RWPE2 (cell line): ENCODE results near the gene TEX19.

Experiments
- ATAC-seq: fragments of 200-7000 bp; cut with Tn5 transposase; 3 replicates; pipeline ENCODE4 v1.9.1; 2021; ENCODE audit warnings: low read depth
- DNase-seq: peaks from one replicate; pipeline ENCODE4 v3.0.0-alpha.2; 2020; ENCODE audit warnings: low spot score
- H3K27ac ChIP-seq: fragments of 450-650 bp; 2 replicates; pipeline ENCODE4 v1.5.1; 2017; ENCODE audit warnings: mild to moderate bottlenecking; ENCODE audit not compliant: poor library complexity, severe bottlenecking
- H3K27me3 ChIP-seq: fragments of 250-450 bp; sonication (Bioruptor Pico); 2 replicates; pipeline ENCODE4 v1.5.1; 2021; ENCODE audit warnings: mild to moderate bottlenecking, moderate library complexity; ENCODE audit not compliant: insufficient read depth, poor library complexity, severe bottlenecking
- H3K36me3 ChIP-seq: fragments of 250-450 bp; sonication (Bioruptor Pico); 2 replicates; pipeline ENCODE4 v1.5.1; 2020; ENCODE audit warnings: low read depth, mild to moderate bottlenecking, moderate library complexity
- H3K4me1 ChIP-seq: fragments of 250-450 bp; sonication (Bioruptor Pico); 2 replicates; pipeline ENCODE4 v1.5.1; 2021; ENCODE audit warnings: mild to moderate bottlenecking, moderate library complexity; ENCODE audit not compliant: insufficient read depth, poor library complexity, severe bottlenecking
- H3K4me3 ChIP-seq: fragments of 250-450 bp; sonication (Bioruptor Pico); 2 replicates; pipeline ENCODE4 v1.5.1; 2021; ENCODE audit warnings: mild to moderate bottlenecking, moderate library complexity; ENCODE audit not compliant: severe bottlenecking
- H3K9me3 ChIP-seq: fragments of 250-450 bp; sonication (Bioruptor Pico); 2 replicates; pipeline ENCODE4 v1.5.1; 2021; ENCODE audit warnings: mild to moderate bottlenecking, moderate library complexity; ENCODE audit not compliant: severe bottlenecking
- TF ChIP-seq, protein P1 (sequence below): fragments of 450-650 bp; IDR thresholded peaks from one replicate; pipeline ENCODE4 v1.5.1; 2017; ENCODE audit warnings: mild to moderate bottlenecking, moderate library complexity; ENCODE audit not compliant: poor library complexity, severe bottlenecking

TEX19 gene

DNA sequence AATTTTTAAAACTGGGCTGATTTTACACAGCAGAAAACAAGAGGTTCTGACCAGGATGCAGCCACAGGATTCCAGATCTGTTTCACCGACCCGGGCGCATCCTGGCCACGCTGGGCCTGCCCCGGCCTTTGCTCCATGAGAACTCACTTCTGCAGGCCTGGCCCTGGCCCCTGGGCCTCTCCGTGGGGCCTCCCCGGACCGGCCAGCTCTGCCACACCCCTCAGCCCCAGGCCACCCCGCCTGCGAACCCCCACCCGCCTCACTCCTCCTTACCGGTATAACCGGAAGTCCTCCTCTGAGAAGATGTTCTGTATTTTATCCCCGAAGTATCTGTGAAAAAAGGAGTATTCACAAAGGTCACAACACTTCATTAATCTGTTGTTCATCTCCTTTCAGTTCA is 46.0 kb downstream of the TEX19 start:
- no peaks in the 10 kb centered on the region for H3K27me3 ChIP-seq
- peaks cover 17% of the 10 kb centered on the region for H3K36me3 ChIP-seq
- no peak for ATAC-seq
- no peak overlapping the region for H3K4me3 ChIP-seq
- DNase-seq = no peak
- TF ChIP-seq, protein P1, sequence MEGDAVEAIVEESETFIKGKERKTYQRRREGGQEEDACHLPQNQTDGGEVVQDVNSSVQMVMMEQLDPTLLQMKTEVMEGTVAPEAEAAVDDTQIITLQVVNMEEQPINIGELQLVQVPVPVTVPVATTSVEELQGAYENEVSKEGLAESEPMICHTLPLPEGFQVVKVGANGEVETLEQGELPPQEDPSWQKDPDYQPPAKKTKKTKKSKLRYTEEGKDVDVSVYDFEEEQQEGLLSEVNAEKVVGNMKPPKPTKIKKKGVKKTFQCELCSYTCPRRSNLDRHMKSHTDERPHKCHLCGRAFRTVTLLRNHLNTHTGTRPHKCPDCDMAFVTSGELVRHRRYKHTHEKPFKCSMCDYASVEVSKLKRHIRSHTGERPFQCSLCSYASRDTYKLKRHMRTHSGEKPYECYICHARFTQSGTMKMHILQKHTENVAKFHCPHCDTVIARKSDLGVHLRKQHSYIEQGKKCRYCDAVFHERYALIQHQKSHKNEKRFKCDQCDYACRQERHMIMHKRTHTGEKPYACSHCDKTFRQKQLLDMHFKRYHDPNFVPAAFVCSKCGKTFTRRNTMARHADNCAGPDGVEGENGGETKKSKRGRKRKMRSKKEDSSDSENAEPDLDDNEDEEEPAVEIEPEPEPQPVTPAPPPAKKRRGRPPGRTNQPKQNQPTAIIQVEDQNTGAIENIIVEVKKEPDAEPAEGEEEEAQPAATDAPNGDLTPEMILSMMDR = no peak
- H3K27ac ChIP-seq = no peak overlapping the region
- no peaks in the 10 kb centered on the region for H3K4me1 ChIP-seq
- no peaks in the 10 kb centered on the region for H3K9me3 ChIP-seq

DNA sequence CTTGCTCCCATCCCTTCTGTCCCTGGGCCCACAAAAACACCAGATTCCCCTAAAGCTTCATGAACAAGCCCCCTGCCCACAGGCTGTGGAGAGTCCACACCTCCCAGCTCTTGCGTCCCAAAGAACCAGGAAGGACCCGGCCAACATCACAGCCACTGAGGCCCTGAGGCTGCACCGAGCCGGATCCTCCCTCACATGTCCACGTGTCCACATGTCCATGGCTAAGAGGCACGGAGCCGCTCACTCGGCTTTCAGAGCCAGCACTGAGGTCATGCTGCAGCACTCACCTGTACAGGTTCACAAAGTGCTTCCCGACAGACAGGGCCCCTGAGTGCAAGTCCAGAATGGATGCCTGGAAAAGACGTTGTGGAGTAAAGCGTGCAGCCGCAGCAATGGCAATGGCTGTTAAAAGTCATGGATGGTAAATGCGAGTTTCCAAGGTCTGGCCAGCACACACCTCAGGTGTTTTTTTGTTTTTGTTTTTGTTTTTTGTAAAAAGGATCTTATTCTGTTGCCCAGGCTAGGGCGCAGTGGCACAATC is 47.2 kb downstream of the TEX19 start:
- no peak for ATAC-seq
- no peaks in the 10 kb centered on the region for H3K27me3 ChIP-seq
- TF ChIP-seq, protein P1 = no peak
- DNase-seq = peak; percentile 58
- H3K36me3 ChIP-seq = peaks cover 16% of the 10 kb centered on the region
- H3K4me3 ChIP-seq = no peak overlapping the region
- no peaks in the 10 kb centered on the region for H3K9me3 ChIP-seq
- no peak overlapping the region for H3K27ac ChIP-seq
- H3K4me1 ChIP-seq = no peaks in the 10 kb centered on the region

DNA sequence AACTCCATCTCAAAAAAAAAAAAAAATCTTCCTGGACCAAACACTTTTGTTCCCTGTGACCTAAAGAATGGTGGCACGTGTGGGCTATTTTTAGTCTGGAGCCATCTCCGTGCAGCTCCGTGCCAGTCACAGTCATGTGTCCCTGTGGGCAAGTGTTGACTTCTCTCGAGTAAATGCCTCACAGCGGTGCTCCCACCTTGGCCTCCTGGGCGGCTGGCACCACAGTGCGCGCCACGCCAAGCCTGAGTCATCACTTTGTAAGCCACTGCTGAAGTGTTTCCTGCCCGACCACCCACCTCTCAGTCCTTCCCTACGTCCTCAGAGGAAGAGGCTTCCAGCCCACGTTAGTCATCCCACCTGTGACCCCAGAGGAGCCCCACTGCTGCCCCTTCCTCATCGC is 48.2 kb downstream of the TEX19 start:
- H3K27ac ChIP-seq = no peak overlapping the region
- DNase-seq = peak; percentile 40
- no peak for ATAC-seq
- H3K36me3 ChIP-seq = peaks cover 7% of the 10 kb centered on the region
- no peak overlapping the region for H3K4me3 ChIP-seq
- H3K4me1 ChIP-seq = no peaks in the 10 kb centered on the region
- H3K27me3 ChIP-seq = no peaks in the 10 kb centered on the region
- TF ChIP-seq, protein P1 = no peak
- no peaks in the 10 kb centered on the region for H3K9me3 ChIP-seq

DNA sequence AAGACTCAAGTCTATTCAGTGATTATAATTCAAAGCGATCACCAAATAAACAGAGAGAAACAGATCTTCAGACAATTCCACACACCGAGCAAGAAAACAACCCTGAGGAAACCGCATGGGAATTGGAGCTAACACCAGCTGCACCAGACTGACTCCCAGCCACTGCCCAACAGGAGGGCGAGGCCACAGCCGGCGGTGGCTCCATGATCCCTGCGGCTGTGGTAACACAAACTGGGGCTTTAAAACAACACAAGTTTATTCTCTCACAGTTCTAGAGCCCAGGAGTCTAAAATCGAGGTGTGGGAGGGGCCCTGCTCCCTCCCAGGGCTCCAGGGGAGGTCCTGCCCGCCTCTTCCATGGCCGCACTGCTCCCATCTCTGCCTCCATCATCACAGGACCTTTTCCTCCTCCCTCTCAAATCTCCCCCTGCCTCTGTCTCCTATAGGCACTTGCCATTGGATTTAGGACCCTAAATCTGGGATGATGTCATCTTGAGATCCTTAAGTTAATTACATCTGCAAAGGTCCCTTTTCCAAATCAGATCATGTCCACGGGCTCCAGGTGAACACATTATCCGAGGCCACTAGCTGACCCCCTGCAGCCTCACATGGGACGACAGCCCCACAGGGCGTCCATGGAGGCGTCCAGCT is 49.4 kb downstream of the TEX19 start:
- Histone ChIP-seq H3K4me3 (no peak overlapping the region), H3K4me1 (no peaks in the 10 kb centered on the region), H3K36me3 (peaks cover 3% of the 10 kb centered on the region), H3K27me3 (no peaks in the 10 kb centered on the region), H3K27ac (no peak overlapping the region), H3K9me3 (no peaks in the 10 kb centered on the region)
- DNase-seq (peak; percentile 44), ATAC-seq (no peak)
- TF ChIP-seq, protein P1 = no peak

DNA sequence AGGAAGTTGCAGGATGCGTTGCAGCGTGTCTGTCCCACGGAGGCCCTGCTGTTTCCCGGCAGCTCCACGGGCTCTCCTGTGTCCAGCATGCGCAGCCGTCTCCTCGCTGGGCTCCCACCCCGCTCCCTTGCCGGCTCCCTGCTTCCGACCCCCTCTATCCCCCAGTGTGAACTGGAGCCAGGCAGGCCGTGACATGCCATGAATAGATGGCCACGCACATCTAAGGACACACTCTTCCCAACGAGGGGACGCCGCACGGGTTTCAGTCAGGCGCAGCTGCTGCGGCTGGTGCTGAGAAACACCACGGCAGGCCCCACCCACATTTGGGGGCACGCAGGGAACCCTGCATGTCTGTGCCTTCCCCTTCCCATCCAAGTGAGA is 49.9 kb downstream of the TEX19 start:
- TF ChIP-seq, protein P1 = no peak
- no peak for ATAC-seq
- Histone ChIP-seq H3K36me3 (peaks cover 2% of the 10 kb centered on the region; the same call in 1 of the 2 replicates), H3K27me3 (no peaks in the 10 kb centered on the region), H3K27ac (no peak overlapping the region), H3K9me3 (no peaks in the 10 kb centered on the region), H3K4me1 (no peaks in the 10 kb centered on the region), H3K4me3 (no peak overlapping the region)
- DNase-seq = peak; percentile 64
